Measurements from ENCODE around the gene KCNT1.
A peak's percentile ranks its signal among the peaks of the same experiment; 100 is the strongest.

KCNT1 gene

GRCh38 chr9:135728436-135729110 is 26.6 kb downstream of the KCNT1 start:
- no peak for DNase-seq

DNA sequence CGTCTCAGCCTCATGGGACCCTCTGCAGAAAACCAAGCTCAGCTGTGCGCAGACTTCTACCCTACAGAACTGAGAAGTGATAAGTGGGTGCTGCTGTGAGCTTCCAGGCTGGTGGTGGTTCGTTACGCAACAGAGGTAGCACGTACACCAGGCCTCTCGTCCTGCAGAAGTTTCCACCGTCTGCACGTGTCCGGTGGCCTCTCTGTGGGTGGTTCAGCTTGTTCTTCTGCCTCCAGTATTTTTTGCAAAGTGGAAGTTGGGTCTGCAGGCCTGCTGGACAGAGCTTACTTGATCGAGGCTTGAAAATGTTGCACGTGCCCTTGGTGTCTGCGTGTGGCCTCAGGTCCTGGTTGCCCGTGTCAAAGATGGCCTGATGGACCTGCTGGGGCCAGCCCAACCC is 27.5 kb downstream of the KCNT1 start:
- no peak for DNase-seq

DNA sequence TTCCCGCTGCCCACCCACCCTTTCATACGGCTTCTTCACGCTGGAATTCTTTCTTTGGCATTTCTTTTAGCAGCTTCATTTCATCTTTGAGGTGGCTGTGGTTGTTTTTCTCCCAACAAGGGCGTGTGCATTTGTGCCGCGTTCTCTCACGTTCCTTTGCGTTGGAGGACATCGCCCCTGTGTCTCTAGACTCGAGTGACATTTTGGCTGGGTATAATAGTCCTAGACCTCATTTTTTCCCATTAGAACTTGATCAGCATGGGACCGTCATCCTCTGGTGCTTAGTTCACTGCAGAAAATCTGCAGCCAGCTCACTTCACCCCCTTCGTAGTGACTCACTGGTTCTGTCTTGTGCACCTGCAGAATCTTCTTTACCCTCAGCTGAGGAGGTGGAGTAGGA is 29.5 kb downstream of the KCNT1 start:
- no peak for DNase-seq

DNA sequence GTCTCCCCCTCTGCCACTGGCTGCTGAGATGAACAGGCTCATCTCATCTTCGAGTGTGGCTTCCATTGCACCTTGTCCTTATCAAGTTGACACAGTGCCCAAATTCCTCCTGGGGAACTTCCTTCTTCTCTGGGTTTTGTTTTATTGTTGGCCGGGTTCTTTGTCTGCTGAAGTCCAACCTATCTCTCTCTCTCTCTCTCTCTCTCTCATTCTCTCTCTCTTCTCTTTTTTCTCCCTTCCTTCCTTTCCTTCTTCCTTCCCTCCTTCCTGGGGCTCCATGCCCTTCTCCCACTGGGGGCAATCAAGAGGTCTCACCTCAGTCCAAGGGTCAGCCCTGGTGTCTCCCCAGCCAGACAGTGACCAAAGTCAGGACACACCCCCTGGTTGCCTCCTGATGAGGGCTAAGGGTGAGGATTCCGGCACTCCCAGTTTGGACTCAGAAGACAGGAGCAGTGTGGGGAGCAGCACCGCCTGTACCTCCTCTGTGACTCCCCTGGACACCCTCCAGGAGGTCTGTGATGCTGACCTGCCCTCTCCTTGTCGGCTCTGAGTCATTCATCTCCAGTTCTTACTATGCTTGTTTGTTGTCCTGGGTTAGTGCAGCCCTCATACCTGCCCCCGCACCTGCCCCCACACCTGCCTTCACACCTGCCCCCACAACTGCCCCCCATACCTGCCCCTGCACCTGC is 30.7 kb downstream of the KCNT1 start:
- no peak for DNase-seq

DNA sequence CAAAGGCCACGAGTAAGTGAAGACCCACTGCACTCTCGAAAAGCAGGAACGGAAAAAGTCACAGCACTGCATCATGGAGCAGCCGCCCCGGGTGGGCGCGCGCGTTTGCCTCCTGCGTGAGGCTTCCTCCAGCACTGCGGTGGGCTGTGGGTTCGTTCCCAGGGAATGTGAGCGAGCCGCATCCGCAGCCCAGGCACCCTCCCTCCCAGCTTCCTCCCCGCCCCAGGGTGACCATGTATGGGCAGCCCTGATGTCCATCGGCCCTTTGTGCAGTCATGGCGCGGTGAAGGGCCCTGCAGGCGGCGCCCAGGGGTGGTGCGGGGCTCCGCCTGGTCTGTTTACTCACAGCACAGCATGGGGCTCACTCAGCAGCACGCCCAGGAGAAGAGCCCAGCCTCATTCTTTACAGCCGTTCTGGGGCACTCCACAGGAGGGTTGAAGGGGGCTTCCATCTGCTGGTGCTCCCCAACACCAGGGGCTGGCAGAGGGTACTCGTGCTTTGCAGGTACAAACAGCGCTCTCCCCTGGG is 32.7 kb downstream of the KCNT1 start:
- no peak for DNase-seq

- no peak for DNase-seq
These were observed 34.4 kb downstream of the KCNT1 start for GRCh38 chr9:135736272-135736978.

GRCh38 chr9:135736979-135737839 is 35.2 kb downstream of the KCNT1 start:
- no peak for DNase-seq

- DNase-seq: no peak
These were observed 36.0 kb downstream of the KCNT1 start for GRCh38 chr9:135737840-135738521.

- no peak for DNase-seq
These were observed 37.6 kb downstream of the KCNT1 start for GRCh38 chr9:135739271-135740220.

GRCh38 chr9:135741276-135742219 is 39.6 kb downstream of the KCNT1 start:
- peak; percentile 68 for DNase-seq

GRCh38 chr9:135743021-135743420 is 41.0 kb downstream of the KCNT1 start:
- DNase-seq: no peak

GRCh38 chr9:135743546-135744332 is 41.8 kb downstream of the KCNT1 start:
- DNase-seq: no peak

DNA sequence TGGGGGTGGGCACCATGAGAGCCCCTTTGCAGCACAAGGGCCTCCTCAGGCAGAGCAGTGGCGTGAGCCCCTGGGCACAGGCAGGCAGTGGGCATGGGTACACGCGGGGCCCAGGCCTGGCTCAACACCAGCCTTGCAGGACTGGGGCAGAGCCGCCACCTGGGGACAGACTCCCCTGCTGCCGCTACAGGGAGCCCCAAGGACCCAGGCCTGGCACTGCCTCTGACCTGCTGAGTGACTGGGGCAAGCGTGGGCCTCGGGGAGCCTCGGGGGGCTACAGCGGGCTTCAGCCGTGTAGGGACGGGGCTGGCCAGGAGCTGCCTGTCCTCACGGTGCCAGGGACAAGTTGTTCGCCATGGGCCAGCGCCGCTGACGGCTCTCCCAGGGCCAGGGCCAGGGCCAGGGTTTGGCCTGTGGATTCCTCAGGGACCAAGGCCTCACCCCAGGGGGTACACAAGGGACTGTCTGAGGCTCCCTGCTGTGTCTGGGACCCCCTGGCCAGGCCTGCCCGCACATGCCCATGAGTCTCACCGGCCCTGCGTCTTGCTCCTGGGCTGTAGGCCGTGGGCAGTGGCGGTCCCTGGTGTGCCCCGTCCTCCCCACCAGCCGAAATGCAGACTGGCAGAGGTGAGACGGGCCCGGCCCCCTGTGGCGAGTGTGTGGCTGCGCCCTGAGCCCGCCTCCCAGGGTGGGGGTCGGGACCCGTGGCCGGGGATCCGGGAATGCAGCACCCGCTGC is 42.5 kb downstream of the KCNT1 start:
- no peak for DNase-seq

GRCh38 chr9:135745189-135745588 is 43.2 kb downstream of the KCNT1 start:
- no peak for DNase-seq

GRCh38 chr9:135745686-135746324 is 43.8 kb downstream of the KCNT1 start:
- DNase-seq: no peak

- no peak for DNase-seq
These were observed 44.6 kb downstream of the KCNT1 start for GRCh38 chr9:135746565-135746964.

GRCh38 chr9:135747311-135747710 is 45.3 kb downstream of the KCNT1 start:
- no peak for DNase-seq

DNA sequence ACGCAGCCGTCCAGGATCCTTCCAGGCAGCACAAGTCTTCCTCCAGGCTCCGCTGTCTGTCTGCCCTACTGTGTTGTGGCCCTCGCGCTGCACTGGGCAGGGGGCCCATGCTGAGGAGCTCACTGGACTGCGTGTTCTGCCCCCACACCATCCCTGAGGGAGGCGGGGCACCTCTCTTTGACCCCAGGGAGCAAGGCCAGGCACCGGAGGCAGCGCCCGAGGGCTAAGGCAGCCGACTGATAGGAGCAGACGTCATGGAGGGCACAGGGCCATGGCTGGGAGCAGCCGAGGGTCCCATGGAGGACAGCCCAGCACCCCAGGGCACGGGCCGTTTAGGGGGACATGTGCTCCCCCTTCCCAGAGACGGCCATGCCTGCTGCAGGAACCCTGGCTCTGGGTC is 46.7 kb downstream of the KCNT1 start:
- DNase-seq: no peak

Data from RPMI8226 (cell line).